ENCODE results near the gene PPFIA4.

The PPFIA4 gene

DNA sequence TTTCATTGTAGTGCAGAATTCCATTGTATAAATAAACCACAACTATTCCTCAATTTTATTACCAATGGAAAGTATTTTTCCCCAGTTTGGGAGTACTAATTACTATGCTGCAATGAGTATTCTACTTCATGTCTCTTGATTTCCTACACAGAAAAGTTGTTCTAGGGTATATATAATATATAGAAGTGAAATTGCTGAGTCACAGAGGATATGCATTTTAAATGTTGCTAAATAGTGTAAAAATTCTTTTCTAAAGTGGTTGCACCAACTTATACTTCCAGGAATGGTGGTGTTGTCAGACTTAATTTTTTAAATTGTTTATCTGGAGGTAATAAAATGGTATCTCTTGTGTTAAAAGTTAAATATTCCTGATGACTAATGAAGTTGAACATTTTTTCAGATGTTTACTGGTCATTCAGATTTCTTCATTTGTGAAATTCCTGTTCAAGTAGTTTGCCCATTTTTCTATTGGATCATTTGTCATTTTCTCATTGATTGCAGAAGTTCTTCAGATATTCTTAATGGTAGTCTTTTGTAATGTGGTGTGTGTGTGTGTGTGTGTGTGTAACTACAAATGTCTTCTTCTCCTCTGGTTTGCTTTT is 78.6 kb downstream of the PPFIA4 start:
- DNase-seq: no peak

DNA sequence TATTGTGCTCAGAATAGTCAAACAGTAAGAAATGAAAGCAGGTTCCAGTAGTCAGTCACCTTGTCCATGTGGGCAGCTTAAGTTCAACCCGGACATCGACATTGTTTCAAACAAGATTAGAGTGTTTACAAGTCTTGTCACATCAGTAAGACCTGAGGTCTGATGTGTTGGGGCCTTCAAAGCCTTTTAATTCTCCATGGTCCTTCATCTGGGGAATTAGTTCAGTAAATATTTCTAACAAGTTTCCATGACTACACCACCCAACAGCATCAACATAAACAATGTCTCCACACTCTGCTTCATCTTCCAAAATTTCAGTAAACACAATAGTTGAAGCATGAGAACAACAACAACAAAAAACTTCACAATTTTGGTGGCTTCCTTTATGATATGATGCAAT is 86.2 kb downstream of the PPFIA4 start:
- no peak for DNase-seq

DNA sequence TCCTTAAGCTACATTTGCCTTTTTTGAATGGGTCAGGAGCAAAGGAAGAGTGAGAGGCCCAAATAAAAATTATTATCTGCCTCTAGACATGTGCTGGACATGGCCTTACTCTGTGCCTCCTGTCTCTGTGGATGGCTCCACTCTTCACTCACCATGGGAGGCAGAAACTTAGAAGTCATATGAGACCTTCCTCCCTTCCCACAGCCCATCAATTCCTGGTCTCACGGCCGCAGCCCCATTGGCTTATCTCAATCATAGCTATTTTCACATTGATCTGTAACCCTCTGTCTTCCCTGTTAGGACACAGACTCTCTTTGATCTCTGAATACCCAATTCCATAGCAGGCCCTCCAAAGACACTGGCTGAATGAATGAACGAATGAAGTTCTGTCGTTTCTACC is 87.0 kb downstream of the PPFIA4 start:
- no peak for DNase-seq

DNA sequence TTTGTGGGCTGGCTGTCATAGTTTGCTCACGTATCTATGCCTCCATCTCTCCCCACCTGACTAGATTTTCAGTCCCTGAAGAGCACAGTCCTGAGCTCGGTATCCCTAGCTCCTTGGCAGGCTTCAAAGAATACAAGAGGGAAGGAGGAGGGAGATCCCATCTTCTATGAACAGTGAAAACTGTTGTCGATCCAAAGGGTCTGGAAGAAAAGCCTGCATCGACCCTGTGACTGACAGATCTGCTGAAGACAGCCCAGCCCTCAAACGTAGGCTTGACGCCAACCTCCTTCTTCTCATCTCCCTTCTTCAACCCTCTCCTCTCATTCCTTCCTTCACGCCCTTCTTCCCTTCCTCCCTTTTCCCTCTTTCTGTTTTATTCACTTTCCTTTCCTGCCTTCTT is 87.9 kb downstream of the PPFIA4 start:
- no peak for DNase-seq

DNA sequence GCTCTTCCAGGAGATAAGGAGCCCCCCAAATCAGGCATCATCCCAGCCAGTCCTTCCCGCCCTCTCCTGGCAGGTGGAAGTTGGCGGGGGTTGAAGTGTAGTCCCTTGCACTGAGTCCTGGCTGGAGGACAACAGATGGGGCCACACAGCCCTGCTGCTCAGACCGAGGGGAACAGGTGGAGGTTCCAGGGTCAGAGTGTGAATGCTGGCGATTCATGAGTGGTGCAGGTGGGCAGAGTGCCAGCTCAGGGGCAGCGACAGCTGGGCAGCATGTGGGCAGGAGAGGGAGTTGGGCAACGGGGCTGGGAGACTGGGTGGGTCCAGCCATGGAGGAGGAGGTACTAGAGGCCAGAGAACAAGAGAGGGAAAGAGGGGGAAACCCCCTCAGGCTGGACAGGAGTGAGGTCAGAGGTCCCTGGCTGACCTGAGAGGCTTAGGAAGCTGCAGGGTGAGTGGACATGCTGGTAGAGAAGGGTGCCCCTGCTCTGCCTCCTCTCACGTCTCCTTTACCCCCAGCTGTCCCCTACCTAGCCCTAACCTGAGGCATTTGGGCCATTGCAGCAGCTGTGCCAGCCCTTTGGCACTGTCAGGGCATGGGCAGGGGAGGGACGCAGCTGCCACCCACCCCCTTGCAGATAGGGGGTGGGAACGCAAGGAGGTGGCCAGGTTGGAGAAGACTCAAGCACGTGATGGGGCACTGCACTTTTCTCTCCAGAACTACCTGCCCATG is 90.0 kb downstream of the PPFIA4 start:
- DNase-seq: no peak

DNA sequence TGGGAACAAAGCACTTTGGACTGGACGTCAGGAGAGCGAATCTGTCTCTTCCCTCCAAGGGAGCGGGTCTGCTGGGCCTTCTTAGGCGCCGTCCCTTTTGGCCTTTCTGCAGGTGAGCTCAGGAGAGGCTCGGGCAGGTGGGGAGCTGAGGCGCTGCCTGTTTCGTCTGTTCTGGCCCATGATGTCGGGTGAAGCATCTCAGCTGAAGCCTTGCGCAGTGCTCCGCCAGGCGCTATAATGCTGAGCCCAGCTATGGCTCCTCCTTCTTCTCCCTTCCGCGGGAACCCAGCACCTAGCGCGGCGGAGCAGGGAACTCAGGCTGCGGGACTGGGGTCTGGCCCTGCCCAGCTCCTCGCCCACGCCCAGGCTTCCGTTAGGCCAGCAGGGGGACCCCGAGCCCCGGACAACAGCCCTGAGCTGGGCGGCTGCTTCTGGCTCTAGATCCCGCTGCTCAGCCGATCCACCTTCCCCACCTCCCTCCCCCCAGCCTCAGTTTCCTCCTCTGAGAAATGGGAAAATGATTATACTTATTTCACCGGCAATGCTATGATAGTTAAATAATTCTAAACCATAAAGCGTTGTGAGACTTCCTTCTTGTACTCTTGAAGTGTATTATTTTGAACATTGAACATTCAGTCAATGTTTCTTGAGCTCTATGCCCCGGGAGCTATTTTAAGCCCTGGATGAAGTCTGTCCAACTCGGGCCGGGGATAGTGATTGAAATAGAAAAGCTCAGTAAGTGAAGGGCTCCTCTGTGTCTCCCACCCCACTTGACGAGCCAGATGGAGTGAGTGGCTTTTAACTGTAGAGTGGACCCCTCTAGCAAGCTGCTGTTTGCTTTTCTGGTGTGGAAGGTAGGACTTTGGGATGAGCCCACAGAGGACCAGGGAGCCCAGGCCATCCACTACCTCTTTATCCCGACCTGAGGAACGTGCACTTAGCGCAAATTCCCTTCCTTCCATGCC is 91.6 kb downstream of the PPFIA4 start:
- no peak for DNase-seq

DNA sequence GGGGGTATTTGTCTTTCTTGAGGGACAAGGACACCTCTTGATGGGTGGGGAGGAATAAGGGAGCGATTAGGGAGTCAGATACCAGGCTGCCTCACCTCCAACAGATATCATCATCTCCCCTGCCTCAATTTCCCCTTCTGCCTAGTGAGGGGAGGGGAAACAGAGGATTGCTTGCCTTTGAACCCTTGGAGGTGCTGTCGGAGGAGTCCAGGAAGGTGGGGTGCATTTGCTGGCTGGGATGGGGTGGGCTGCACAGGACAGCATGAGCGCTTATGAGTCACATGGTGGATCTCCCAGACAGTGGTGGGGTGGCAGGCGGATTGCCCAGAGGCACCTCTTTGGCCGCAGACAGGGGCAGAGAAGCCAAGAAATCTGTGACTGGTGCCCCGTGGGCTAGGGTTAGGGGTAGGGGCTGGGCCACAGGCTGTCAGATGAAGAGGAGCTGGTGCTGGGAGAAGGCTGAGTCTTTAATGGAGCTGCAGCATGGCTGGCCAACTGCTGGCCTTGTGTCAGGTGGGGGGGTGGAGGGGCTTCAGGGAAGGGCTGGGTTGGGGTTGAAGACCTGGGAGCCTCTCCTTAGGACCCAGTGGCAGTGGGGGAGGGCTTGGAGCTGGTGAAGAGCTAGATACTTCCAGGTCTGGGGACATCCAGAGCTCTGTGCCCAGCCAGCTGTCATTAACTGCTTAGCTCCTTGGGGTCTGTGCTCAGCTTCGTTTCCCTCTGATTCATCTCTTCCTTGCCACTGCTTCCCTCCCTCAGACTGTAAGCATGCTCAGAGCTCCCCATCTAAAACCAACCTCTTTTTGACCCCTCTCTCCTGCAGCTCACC is 94.2 kb downstream of the PPFIA4 start:
- DNase-seq: no peak

DNA sequence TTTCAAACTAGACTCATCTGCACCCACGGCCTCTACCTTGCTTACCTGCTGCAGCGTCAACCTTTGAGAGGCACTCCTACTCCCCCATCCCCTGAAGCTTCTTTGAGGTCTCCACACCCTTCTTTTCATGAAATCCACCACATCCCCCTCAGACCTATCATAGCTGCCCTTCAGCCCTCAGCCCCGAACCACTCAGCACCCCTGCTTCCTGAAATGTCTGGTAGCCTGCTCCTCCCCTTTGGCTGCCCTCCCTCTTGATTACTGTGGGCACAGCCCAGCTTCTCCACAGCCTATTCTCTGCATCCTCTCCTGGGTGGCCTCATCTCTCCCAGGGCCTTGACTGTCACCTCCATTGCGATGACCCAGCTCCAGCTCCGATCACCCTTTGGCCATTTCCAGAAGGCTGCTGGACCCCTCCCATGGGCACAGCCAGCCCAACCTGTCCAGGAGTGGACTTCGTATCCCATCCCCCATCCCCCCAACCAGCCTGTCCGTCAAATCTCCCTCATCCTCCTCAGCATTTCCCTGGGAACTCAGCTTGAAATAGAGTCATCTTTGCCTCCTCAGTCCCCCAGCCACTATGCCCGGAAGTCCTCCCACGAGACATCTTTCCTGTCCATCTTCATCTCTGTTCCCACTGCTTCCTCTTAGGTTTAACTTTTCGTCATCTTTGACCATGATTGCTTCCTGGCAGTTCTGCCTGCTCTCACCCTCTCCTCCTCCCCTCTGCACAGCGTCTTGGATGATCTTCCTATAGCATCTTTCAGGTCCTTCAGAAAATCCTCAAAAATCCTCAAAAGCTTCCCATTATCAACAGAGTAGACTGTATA is 95.1 kb downstream of the PPFIA4 start:
- no peak for DNase-seq

DNA sequence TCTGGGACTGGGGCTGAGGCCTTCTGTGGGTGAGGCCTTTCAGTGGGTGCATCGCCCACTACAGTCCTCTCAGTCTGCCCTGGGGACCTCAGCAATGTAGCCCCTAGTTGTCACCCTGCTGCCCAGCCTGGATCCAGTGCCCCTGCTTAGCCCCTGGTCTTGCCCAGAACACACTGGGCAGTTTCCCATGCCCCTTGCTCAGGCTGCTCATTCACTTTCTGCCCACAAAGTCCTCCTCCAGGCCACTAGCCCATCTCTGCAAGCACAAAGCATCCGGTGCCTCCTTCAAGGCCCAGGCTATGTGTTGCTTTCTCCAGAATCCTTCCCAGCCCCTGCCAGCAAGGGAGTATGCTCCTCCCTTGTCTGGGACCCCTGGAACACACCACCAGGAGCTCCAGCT is 95.9 kb downstream of the PPFIA4 start:
- DNase-seq: no peak

DNA sequence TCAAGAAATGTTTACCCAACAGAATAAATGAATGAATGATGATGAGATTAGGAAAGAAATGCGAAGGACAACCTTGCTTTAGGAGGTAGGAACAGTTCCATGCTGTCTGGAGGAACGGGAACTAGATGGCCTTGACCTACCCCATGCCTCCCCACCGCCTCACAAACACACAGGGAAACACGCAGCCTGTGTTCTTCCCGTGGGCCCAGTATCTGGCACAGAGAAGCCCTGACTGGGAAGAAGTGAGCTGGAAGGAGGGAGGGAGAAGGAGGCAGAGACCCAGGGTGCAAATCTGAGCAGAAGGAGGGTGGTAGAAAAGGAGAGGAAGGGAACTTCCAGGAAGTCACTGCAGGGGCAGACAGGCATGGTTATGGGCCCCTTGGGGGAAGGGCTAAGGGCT is 97.7 kb downstream of the PPFIA4 start:
- DNase-seq: no peak

DNA sequence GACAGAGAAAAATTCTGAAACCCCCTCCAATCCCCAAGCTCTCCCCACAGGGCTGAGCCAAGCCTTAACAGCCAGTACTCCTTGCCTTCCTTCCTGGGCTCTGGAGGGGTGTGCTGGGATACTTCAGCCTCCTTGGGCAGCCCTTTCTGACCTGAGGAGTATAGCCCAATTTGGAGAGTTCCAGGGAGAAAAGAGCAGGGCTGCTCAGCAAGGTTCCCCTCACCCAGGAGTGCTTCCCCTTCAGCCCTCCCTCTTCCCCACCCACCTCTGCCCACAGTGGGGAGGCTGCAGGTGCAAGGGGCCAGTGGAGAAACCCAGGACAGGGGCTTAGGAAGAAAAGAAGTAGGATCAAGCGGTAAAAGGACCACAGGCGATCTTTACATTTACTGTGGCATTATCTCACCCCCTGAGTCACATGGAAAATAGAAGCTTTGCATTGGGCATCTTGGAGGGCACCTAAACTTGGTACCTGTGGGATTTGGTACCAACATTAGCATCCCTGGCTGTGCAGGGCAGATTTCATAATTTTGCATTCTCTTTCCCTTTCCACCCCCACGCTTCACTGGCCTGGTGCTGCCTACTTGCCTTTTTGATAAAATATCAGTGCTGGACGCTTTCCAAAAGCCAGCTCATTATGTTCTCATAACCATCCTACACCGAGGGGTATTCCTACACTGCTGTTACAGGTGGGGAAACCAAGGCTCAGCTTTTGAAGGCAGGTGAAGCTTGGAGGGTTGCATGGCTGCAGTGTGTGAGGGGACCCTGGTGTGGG is 98.4 kb downstream of the PPFIA4 start:
- DNase-seq: no peak

DNA sequence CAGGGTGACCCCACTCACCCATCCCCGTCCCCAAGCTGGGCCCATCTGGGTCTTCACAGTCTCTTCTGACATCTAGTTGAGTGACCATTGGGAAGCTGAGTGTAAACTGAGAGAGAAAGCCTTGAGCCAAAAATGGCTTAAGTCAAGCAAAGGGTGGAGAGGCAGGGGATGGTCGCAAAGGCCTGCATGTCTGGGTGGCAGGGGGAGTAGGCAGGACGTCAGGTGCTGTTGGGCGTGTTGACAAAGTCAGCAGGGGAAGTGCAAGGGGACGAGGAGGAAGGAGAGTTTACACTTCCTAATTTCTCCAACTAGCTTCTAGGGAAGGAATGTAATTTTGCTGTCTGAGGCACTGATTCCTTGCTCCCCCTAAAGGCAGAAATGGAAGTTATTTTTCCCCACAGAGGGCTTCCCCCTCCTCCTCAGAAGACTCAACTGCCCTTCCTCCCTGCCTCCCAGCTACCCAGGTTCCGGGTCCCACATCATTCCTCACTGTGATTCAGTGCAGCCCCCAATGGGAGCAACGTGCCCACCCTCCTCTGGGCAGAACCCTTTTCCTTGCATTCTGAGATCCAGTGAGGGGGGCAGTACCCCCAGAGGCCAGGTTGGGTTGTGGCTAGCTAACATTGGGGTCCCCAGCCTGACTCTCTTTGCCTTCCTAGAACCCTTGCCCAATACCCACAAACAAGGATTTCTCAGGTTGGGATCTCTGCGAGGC is 100.0 kb downstream of the PPFIA4 start:
- DNase-seq: no peak

DNA sequence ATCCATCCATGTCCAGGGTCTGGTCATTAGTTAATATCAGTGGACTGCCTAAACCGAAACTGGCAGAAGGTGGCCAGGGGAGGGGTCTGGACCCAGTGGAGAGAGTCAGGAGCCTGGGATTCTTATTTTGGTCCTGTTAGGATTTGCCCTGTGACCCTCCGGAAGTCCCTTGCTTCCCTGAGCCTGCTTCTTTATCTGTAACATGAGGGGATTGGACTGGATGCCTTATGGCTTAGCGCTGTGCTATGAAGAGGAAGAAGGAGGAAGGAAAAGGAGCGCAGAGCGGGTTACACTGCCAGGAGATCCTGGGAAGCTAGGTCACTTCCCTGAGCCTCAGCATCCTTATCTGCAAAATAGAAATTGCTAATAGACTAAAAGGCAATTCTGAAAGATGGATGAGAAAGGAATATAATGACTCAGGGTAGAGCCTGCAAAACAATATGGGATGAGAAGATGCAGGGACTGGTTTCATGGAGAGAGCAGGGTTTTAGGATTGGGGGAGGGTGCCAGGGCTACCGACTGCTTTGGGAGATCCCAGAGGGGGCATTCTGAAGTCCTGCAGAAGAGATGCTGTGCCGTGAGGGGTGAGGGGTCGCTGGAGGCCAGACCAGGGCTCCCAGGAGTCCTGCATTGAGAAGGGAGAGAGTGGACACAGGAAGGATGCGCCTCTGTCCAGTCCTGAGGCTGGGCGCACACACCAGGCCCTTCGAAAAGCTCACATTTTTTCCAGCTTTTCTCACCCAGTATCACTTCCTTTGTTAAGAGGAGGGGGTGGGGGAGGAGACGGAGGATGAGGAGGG is 100.8 kb downstream of the PPFIA4 start:
- DNase-seq: no peak

DNA sequence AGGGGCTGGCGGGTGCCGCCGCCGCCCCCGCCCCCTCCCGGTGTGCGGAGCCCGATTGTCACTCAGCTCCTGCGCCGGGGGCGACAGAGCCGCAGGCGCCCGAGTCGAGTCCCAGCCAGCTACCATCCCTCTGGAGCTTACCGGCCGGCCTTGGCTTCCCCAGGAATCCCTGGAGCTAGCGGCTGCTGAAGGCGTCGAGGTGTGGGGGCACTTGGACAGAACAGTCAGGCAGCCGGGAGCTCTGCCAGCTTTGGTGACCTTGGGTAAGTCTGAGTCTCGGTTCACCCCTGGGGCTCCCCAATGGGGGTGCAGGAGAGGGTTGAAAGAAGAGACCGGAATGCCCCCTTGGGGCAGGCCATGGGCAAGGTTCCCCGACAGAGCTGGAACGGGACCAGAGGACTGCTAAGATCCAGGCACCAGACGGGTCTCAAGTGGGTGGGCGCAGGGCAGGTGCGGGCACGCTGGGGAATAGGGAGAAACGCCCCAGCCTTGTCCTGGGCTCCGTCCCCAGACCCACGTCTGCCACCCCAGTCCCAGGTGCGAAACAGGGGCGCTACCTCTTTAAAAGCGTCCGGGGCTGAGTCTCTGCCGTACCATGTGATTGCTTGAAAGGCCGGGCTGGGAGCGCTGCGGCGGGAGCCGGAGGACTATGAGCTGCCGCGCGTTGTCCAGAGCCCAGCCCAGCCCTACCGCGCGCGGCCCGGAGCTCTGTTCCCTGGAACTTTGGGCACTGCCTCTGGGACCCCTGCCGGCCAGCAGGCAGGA is 101.6 kb downstream of the PPFIA4 start, which contains the start of gene ADORA1:
Gene ADORA1 (plus strand): TSS at position 61 of the 765 bp plus-strand sequence. CDS start 1,116 bp downstream, outside the sequence.
- no peak for DNase-seq

DNA sequence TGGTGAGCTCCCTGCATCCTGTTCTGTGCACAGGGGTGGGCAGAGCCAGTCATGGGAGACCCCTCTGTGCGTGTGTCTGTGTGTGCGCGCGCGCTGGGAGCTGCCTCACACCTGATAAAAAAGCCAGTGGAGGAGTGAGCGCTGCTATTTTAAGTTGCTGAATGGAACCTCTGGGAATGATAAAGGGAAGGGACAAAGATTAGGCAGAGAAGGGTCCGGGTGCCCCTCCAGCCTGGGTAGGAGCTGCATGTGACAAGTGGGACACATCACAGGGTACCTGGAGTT is 102.1 kb downstream of the PPFIA4 start:
- no peak for DNase-seq
